ENCODE results near the gene RAD18. TPM values are rescaled to one million over a fixed set of nuclear protein-coding genes. Genes with fewer than 3 reads are reported as not detected.

The RAD18 gene
- polyA plus RNA-seq, 3 donors, result 1.9 to 6.9 (median 5.1) TPM

DNA sequence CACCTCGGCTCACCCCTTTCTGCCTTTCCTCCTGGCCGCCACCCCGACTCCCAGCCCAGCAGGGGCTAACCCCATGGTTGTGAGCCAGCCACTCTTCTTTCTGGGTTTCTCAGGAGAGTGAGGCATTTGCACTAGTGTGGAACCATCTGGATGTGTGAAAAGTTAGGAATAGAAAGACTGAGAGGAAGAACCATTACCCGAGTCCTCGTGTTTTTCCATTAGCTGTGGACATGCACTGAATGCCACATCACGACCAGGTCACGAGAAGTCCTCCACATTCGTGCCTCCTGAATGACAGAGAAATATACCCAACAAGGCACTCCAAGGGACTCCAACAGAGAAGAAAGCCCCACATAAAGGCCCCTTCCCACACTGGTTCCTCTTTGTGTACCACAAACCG is 18.0 kb upstream of the RAD18 start:
- TF ChIP-seq, protein P1, sequence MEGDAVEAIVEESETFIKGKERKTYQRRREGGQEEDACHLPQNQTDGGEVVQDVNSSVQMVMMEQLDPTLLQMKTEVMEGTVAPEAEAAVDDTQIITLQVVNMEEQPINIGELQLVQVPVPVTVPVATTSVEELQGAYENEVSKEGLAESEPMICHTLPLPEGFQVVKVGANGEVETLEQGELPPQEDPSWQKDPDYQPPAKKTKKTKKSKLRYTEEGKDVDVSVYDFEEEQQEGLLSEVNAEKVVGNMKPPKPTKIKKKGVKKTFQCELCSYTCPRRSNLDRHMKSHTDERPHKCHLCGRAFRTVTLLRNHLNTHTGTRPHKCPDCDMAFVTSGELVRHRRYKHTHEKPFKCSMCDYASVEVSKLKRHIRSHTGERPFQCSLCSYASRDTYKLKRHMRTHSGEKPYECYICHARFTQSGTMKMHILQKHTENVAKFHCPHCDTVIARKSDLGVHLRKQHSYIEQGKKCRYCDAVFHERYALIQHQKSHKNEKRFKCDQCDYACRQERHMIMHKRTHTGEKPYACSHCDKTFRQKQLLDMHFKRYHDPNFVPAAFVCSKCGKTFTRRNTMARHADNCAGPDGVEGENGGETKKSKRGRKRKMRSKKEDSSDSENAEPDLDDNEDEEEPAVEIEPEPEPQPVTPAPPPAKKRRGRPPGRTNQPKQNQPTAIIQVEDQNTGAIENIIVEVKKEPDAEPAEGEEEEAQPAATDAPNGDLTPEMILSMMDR (IDR thresholded peaks at IDR 0.05), result no peak
- peaks cover 18% of the 10 kb centered on the region for H3K4me1 Mint-ChIP-seq
- H3K36me3 Mint-ChIP-seq, result no peaks in the 10 kb centered on the region
- H3K4me2 ChIP-seq (replicated peaks; ENCODE audit: extremely low read depth, low read length, poor library complexity, severe bottlenecking), result no peak overlapping the region
- 83% methylated on average over 8 of the region's 9 CpGs for WGBS (ENCODE audit: insufficient coverage)
- H3K79me2 ChIP-seq (ENCODE audit: insufficient read depth, low read length), result no peaks in the 10 kb centered on the region
- H3K9me3 ChIP-seq (replicated peaks in 1 of 2; ENCODE audit: control insufficient read depth in 1 of 2, insufficient read depth in 1 of 2, low read length in 2 of 2), result peaks cover 6 to 12% of the 10 kb centered on the region in 2 donors
- no peak overlapping the region for H3K27ac Mint-ChIP-seq
- no peaks in the 10 kb centered on the region for H3K36me3 ChIP-seq (replicated peaks in 1 of 2; ENCODE audit: control insufficient read depth in 1 of 2, insufficient read depth in 2 of 2, low read length in 2 of 2)
- H4K20me1 ChIP-seq (ENCODE audit: insufficient read depth, low read length), result no peaks in the 10 kb centered on the region
- DNase-seq, result no peak
- H3K4me1 ChIP-seq (ENCODE audit: control insufficient read depth in 1 of 2, insufficient read depth in 2 of 2, low read length in 2 of 2), result peaks cover 0 to 3% of the 10 kb centered on the region in 2 donors
- no peak overlapping the region for H3K27ac ChIP-seq (ENCODE audit: low read depth in 1 of 2, low read length in 2 of 2)
- H2AFZ ChIP-seq (ENCODE audit: insufficient read depth, low read depth, low read length, poor library complexity, severe bottlenecking), result no peak overlapping the region
- H3K4me3 ChIP-seq (replicated peaks in 1 of 3; ENCODE audit: low read depth in 2 of 3, low read length in 3 of 3), result no peak overlapping the region
- intact Hi-C loops (cut with micrococcal nuclease), result no loop called here
- peaks cover 2 to 4% (median 3%) of the 10 kb centered on the region in 3 donors for H3K27me3 Mint-ChIP-seq (ENCODE audit: low read depth in 3 of 3)
- no peak overlapping the region for H3K4me3 Mint-ChIP-seq
- no peaks in the 10 kb centered on the region for H3K27me3 ChIP-seq (ENCODE audit: control insufficient read depth in 2 of 2, insufficient read depth in 2 of 2, low read length in 2 of 2)
- peaks cover 2 to 9% (median 6%) of the 10 kb centered on the region in 7 donors for H3K9me3 Mint-ChIP-seq
- H3K9ac ChIP-seq (ENCODE audit: insufficient read depth, low read length, poor library complexity, severe bottlenecking), result no peak overlapping the region

DNA sequence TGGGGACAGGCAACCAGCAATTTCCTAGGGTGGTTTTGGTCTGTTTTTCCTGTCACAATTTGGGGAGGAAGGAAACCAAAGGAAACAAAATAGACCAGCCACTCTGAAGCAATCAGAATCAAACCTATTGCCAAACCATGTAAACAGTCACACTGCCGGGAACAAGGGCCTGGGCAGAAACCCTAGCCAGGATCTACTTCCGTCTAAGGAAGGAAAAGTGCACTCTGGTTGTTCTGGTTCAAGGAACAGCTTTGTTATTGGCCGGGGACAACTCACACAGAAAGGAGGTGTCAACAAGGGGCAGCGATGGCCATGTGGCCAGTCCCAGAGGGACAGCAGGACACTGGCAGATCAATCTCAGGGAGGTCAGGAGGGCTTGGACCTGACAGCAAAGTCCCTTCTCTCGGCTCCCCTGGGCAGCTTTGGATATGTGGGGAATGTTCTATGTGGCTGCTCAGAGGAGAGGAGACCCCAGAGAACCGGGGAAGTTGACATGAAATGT is 17.5 kb upstream of the RAD18 start:
- Histone ChIP-seq H3K79me2 (ENCODE audit: insufficient read depth, low read length) (no peaks in the 10 kb centered on the region), H3K9ac (ENCODE audit: insufficient read depth, low read length, poor library complexity, severe bottlenecking) (no peak overlapping the region), H2AFZ (ENCODE audit: insufficient read depth, low read depth, low read length, poor library complexity, severe bottlenecking) (no peak overlapping the region), H3K9me3 (replicated peaks in 1 of 2; ENCODE audit: control insufficient read depth in 1 of 2, insufficient read depth in 1 of 2, low read length in 2 of 2) (peaks cover 6 to 12% of the 10 kb centered on the region in 2 donors), H3K4me3 (replicated peaks in 1 of 3; ENCODE audit: low read depth in 2 of 3, low read length in 3 of 3) (no peak overlapping the region), H4K20me1 (ENCODE audit: insufficient read depth, low read length) (no peaks in the 10 kb centered on the region), H3K36me3 (replicated peaks in 1 of 2; ENCODE audit: control insufficient read depth in 1 of 2, insufficient read depth in 2 of 2, low read length in 2 of 2) (no peaks in the 10 kb centered on the region), H3K4me1 (ENCODE audit: control insufficient read depth in 1 of 2, insufficient read depth in 2 of 2, low read length in 2 of 2) (peaks cover 0 to 3% of the 10 kb centered on the region in 2 donors), H3K27me3 (ENCODE audit: control insufficient read depth in 2 of 2, insufficient read depth in 2 of 2, low read length in 2 of 2) (no peaks in the 10 kb centered on the region), H3K4me2 (replicated peaks; ENCODE audit: extremely low read depth, low read length, poor library complexity, severe bottlenecking) (no peak overlapping the region), H3K27ac (ENCODE audit: low read depth in 1 of 2, low read length in 2 of 2) (no peak overlapping the region)
- H3K36me3 Mint-ChIP-seq, result no peaks in the 10 kb centered on the region
- no peak for DNase-seq
- WGBS (ENCODE audit: insufficient coverage), result 74% methylated on average over 5 of the region's 6 CpGs
- no peak overlapping the region for H3K27ac Mint-ChIP-seq
- intact Hi-C loops (cut with micrococcal nuclease), result no loop called here
- H3K27me3 Mint-ChIP-seq (ENCODE audit: low read depth in 3 of 3), result peaks cover 2 to 5% (median 4%) of the 10 kb centered on the region in 3 donors
- H3K4me3 Mint-ChIP-seq, result no peak overlapping the region
- peaks cover 2 to 9% (median 6%) of the 10 kb centered on the region in 7 donors for H3K9me3 Mint-ChIP-seq
- H3K4me1 Mint-ChIP-seq, result peaks cover 18% of the 10 kb centered on the region
- TF ChIP-seq, protein P1 (IDR thresholded peaks at IDR 0.05), result no peak

Measured in CD14-positive monocyte (primary cell).